GM18867 (cell line): Measurements from ENCODE around the gene SUGCT.
A peak's percentile ranks its signal among the peaks of the same experiment; 100 is the strongest.

ENCODE experiments used
- ATAC-seq: cut with Tn5 transposase; IDR thresholded peaks from one replicate; pipeline ENCODE4 v1.9.1; 2021; ENCODE audit warnings: mild to moderate bottlenecking, moderate library complexity; ENCODE audit not compliant: unreplicated experiment

Gene SUGCT

DNA sequence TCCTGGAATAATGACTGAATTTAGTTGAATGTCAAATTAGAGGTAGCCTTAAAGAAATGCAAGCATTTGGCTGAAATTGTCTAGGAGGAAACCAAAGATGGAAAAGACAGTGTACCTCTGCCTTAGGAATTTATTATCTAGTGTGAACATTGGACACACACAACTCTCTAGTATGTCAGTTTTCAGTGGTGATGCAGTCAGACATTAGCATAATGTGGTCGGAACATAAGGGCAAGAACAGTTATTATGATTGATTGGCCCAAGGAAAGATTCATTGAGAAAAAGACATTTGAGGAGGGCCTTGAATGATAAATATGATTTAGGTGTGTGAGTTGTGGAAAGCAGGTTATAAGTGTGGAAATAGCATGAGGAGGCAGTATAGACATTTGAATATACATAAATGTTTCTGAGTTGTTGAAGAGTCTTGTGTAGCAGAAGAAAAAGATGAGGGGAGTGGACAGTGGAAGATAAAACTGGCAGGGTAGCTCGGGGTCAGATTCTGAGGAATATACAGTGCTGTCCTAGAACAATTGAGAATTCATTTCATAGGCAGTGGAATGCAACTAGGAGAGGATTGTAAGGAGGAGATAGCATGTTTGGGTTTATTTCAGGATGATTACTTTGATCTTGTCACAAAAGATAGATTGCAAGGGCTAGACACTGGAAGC is 414.7 kb downstream of the SUGCT start:
- ATAC-seq, result no peak

DNA sequence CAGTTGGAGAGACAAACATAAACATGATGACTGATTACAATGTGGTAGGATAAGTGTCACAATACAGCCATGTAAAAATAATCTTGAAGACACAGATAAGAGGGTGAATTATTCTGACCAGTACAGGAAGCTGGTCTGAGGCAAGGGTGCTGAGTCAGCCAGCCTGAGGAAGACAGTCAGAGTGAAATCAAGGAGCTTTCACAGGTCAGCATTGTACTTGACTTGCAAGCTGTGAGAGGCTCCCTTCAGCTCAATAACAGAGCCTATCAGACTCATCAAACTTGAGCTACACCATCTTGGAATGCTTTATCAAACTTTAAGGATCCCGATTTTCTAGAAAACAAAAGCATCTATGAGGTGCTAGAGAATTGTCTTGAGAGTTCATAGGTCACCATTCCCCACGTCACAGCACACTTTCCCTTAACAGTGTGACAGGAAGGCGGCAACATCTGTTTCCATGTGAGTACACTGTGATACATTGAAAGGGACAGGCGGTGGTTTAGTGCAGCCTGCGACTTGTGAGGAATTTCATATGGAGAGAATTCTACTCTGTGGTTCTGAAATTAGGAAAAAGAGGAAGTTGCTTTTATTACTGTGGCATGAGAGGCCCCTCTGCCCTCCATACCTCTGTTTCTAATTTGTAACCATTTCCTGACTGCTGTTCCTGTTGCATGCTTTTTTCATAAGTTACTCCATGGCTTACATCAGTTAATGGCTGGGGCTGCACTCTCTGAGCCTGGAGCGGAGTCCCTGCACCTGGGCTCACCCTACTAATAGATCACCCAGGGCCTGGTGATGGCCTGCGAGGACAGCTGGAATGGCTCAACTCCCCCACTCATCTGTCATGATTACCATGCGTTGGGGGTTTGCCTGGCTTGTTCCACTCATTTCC is 417.1 kb downstream of the SUGCT start:
- peak; percentile 70 for ATAC-seq

DNA sequence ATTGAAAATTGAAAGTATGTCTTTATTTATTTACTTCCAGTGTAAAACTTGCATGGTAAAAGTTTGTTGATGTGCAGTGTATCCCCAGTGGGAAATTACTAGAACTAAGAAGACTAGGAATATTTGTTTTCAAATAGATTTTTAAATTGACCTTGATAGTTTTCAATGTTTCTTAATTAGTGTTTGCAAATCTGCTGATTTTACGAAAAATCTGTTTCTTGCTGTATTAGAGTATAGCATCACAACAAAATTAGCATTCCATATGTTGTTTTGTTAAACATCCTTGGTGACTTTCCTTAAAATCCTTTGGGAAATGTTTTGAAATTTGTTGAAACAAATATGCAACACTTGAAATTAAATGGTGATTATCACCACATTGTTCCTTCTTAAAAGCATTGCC is 425.9 kb downstream of the SUGCT start:
- no peak for ATAC-seq

DNA sequence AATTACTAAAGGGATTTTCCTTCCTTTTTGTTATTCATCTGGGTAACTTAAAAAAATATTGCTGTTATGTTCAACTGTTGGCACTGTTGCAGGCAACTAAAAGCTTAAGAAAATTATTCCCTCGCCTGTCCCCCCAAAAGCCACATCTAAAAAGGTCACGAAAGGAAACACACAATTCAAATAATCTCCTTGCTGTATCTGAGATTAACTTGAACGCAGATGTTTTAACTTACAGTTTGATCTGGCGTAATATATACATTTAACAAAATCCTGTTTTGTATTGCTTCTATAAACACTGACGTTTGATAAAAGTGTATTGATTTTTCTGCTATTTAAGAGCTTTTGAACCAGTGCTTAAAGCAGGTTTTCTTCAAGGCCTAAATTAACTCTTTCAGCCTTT is 432.1 kb downstream of the SUGCT start:
- ATAC-seq, result no peak

DNA sequence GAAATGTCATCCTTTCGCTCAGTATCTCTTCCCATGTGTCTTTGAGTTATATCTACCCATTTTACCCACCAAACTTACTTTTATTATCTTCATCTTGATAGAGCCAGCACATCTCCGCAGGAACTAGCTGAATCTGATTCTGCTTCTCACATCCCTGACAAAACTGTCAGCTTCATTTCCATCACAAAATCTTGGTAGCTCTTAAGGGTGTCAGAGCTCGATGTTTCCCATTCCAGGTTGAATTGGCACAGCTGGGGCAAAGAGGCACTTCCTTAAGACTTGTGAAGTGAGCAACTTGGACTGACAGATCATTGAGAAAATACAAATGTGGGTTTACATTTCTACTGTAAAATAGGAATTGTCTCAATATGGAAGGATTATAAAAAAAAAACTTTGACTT is 434.5 kb downstream of the SUGCT start:
- no peak for ATAC-seq

DNA sequence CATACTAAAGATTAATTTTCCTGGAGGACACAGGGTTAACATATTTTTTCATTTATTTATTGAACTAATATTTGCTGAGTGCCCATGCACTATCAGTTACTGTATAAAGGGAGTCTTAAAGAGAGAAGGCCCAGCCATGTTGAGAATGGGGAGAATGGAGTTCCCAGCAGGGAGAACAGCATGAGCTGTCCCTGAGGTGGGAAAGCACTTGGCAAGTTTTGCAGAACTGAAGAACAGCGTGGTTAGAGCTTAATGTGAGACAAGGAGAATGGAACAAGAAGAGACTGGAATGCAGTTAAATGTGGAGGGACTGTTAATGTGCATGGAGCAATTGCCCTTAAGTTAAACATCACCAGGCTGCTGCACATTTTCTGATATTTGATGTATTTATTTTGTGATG is 435.4 kb downstream of the SUGCT start:
- ATAC-seq, result no peak

DNA sequence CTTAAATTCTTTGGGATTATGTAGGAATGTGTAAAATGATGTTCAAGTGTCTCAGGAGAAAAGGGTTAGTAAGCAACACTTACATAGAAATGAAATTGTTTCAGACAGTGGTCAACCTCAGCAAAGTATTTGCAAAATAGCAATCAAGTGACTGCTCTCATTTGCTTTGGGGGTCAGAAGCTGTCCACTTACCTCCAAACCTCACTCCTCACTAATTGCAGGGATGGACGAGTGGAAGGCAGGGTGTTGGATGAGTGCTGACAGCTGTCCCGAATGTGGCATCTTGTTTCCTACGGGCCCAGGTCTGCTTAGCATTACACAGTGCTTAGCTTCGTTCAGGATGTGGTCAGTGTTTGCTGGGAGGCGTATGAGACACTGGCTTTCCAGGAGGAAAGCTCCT is 437.0 kb downstream of the SUGCT start:
- no peak for ATAC-seq

DNA sequence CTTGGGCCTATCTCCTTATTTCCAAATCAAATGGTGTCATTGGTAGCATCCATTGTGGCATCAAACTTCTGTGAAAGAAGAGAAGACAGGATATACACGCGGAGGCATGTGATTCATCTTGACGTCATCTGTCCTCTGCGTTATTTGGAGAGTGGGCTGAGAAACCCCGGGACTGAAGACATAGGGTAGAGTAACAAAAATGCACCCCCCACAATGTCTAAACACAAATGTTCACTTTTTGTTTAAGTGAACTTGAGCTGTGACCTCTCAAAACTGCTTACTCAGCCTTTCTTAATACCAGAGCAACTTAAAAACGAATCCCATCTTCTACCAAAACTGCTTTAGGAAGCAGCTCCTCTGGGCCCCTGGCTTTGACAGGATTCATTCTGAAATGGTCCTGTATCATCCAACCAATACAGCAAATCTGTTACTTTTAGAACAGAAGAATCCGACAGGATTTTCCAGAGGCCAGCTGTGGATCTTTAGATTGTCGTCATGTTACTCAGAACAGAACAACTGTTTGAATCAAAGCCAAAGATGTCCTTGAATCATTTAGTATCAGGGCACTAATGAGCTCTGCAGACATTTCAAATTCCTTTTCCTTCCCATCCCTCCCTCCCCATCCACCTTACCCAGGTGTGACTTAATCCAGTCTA is 438.1 kb downstream of the SUGCT start:
- no peak for ATAC-seq

DNA sequence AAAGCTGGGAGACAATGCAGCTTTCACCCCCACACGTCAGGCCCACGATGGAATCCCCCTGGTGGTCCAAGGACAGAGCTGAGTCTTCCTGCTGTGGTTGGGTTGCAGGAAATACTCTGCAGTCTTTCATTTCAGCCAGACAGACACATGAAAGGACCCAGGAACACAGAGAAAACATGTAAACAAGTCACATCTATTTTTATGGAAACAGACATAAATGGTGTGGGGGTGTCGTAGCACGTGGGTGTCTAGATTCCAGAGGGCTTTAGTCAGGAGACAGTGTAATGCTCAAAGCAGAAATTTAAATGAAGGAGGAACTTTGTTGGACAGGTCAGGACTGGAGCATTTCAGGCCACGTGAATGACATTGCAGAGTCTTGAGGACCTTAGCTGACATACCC is 444.6 kb downstream of the SUGCT start:
- ATAC-seq, result no peak

DNA sequence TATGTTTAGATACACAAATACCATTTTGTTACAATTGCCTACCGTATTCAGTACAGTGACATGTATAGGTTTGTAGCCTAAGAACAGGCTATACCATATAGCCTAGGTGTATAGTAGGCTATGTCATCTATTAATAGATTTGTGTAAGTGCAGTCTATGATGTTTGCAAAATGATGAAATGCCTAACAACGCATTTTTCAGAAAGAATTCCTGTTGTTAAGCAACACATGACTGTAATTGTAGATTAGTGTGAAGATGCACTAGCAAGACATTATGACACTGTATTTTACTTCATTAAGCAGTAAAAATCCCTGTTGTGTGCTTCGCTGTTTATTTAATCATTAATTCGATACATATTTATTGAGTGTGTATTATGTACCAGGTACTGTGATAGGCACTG is 446.0 kb downstream of the SUGCT start:
- no peak for ATAC-seq

DNA sequence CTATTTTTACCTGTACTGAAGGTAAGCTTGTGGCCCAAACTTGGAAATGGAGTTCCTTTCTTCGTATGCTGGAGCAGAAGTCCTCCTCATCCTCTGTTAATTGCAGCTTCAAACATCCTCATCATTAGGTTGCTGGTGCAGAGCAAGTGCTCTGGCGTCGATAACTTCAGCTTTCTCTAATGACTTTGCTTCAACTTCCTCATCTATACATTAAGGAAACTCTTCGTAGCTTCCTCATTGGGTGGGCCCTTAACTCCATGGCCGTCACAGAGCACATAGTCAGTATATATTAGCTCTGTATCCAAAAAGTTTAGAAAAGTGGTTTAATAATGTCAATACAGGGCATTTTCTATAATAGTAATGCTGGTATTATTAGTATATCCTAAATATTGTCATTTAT is 447.7 kb downstream of the SUGCT start:
- no peak for ATAC-seq

DNA sequence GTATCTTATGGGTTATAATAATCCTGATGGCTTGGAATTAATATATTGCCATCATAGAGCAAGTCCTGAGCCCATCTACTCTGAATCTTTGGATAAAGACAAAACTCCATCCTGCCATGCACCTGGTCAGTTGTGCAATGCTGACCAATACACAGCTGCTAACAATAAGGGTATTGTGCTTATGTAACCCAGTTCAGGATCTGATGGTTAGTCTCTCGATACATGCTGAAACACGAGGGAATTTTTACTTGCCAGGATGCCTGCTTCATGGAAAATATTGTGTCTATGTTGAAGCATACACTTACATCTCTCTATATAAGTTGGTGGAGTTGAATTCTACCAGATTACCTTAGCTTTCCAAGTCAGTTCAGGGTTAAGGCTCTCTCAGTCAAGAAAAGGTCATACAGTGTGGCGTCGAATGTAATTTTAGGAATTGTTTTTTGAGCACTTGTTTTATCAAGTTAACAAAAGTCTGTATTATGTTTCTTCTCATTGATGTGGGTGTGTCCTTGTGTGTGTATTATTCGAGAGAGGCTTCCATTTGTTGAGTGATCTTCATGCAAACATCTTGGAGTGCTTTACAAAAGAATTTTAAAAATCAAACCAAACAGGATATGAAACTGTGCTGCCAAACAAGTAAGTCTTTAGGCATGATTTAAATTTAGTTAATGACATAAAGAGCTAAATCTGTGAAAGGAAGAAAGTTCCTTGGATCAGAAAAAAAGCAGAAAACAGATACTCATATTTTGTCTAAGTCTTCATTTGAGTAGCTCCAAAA is 449.1 kb downstream of the SUGCT start:
- no peak for ATAC-seq

DNA sequence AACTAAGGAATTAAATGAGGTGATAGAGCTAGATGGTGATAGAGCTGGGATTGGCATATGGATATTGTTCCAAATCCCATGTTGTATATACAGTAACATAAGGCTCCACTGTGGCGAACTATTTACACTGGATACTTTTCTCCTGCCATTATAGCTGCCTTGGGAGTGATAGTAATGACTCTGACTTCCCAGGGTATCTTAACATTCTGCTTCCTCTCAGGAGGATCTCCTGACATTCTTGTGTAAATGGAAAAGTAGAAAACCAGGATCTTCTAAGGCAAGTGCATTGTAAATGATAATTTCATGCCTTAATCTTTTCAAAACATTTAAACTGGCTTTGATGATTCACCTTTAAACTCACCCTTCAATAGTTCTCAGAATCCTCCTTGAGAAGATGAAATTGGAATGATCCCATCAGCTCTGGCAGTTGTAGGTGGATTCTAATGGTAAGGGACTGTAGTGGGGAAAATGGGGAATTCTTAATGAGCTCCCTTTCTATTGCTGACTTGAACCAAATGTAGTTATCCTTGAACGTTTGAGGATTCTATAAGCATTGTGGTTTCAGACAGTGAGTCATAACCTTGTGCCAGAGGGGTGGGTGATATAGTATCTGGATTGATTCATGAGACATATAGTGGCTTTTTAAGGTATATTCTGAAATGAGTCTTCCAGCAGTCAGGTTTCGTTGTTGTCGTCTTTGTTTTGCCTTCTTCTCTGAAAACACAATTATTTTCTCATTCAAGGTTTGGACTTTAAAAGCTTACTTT is 450.0 kb downstream of the SUGCT start:
- no peak for ATAC-seq

DNA sequence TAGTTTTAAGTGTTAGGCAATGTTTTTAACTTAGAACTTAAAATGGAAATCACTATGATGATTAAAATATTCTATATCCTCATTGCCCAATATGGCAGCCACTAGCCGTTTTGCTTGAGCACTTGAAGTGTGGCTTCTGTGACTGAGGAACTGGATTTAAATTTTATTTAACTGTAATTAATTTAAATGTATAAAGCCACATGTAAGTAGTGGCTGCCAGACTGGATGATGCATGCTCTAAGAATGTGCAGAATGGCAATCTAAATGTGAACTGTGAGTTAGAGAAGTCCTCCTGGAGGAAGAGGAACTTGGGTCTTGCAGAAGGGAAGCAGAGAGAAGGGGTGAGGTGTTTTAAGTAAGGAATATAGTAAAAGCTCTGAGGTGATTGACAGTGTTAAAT is 451.4 kb downstream of the SUGCT start:
- no peak for ATAC-seq

DNA sequence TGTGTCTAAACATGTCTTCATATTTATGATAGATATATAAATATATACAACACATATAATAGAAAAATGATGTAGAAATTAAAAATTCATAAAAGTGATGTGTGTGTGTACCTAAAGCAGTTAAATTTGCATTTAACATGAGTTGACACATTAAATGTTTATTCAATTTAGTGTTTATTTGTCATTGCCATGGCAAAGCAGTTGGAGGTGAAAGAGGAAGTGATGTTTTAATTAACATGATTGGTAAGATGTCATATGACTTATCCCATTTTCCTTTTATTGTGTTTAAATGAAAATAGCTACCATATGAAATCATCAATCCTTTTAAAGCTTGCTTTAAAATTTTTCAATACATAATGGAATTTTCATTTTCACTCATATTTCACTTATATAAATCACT is 452.6 kb downstream of the SUGCT start:
- ATAC-seq, result no peak

DNA sequence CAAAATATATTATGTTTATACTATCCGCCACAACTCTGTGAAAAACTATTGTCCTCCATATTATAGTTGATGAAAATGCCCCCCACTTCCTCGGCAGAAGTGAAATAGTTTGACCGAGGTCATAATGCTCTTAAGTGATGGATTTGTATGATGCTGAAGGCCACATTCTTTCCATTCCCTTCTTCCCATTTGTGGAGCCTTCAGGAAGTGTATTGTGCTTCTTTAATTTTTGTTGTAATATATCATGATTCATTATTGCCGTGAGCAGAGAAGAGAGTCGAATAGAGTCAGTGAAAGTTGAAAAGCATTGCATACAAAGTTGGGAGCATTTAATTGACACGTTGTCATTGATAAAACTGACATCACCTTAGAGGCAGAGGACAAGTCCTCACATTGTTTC is 460.3 kb downstream of the SUGCT start:
- ATAC-seq, result no peak

DNA sequence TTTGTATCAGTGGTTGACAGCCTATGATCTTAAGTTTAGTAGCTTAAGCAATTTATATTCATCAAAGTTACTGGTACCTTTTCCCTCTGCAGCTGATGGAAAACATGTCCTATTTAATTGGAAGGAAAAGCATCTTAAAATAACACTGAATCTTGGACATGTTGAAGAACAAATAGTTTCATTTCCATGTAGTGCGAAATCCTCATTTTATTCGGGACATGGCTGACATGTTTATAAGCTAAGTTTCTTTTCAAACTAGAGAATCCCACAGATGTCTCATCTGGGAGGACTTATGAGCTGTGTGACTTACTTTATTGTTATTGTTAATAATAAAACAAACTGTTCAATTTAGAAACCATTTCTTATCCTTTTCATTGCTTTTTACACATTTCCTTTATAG is 461.0 kb downstream of the SUGCT start:
- no peak for ATAC-seq

DNA sequence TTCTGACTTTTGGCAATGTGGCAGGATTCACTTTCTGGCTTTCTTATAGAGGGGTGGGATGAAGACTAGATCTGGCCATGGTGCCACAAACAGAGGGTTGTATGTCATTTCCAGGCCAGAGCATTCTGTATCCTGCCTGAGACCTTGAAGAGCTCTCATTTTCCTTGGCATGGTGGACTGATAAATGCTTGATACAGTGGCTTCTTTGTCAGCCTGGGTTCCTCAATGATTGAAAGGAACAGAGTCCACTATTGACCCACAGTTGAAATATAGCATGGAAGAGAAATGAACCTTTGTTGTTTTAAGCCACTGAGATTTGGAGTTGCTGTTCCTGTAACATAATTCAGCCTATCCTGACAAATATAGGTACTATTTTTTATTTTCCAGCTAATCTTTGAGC is 462.7 kb downstream of the SUGCT start:
- no peak for ATAC-seq

DNA sequence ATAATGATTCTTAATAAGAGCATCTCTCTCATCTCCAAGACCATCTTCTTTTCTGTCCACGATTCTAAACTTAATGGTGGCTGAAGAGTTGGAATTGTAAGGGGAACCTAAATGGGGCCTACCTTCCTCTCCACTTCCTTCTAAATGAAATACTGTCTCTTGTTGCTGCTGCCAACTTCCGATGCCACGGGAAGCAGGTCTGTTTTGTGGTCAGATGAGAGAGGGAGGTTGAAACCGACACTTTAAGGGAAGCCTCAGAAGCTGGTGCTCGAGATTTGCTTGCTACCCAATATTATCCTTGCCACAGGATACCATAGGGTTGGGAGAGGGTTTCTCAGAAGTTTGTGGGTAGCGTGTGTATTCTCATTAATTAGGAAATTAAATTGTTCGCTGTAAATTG is 464.1 kb downstream of the SUGCT start:
- ATAC-seq, result no peak

DNA sequence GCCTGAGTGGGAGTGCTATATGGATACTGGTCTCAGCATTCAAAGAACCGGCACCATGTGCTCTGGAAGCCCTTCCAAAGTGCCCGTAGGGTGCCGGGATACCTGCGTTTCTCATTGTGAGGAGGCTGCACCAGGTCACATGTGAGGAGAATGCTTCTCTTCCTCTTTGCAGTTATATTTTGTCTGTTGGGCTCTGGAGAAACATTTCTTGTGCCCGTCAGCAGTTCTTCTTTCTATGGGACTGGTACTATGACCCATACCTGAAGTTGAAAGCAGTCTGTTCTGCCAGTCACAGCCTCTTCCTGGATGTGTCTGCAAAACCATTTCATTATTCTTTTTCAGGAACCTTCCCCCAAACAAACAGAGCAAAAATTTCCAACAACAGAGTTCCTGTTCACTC is 465.0 kb downstream of the SUGCT start:
- ATAC-seq, result no peak
